Measurements from ENCODE around the gene DNAJB11.

DNA sequence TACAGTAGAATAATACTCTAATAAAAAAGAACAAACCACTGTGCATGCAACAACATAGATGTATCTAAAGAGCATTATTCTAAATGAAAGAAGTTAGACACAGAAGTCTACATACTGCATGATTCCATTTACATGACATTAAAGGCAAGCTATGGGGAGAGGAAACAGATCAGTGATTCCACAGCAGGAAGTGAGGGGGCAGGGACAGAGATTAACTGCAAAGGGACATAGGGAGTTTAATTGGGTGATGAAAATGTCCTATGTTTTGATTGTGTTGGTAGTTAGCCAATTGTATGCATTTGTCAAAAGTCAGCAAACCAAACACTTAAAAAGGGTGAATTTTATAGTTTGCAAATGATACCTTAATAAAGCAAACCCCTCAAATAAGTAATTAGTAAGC, 40.1 kb upstream of the DNAJB11 start:
- TF ChIP-seq, protein P1, sequence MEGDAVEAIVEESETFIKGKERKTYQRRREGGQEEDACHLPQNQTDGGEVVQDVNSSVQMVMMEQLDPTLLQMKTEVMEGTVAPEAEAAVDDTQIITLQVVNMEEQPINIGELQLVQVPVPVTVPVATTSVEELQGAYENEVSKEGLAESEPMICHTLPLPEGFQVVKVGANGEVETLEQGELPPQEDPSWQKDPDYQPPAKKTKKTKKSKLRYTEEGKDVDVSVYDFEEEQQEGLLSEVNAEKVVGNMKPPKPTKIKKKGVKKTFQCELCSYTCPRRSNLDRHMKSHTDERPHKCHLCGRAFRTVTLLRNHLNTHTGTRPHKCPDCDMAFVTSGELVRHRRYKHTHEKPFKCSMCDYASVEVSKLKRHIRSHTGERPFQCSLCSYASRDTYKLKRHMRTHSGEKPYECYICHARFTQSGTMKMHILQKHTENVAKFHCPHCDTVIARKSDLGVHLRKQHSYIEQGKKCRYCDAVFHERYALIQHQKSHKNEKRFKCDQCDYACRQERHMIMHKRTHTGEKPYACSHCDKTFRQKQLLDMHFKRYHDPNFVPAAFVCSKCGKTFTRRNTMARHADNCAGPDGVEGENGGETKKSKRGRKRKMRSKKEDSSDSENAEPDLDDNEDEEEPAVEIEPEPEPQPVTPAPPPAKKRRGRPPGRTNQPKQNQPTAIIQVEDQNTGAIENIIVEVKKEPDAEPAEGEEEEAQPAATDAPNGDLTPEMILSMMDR (conservative IDR thresholded peaks at IDR 0.05), result no peak
- TF ChIP-seq ZFX (IDR thresholded peaks at IDR 0.05), result no peak

All from C4-2B (cell line).